Endothelial cell of hepatic sinusoid (primary cell): Measurements from ENCODE around the gene RFC4.

Experiments
- in situ Hi-C: cut with HindIII; loops from 2 replicates; pipeline ENCODE4 v1.10.0; 2017; ENCODE audit warnings: low sequenced_read_pairs

The RFC4 gene

DNA sequence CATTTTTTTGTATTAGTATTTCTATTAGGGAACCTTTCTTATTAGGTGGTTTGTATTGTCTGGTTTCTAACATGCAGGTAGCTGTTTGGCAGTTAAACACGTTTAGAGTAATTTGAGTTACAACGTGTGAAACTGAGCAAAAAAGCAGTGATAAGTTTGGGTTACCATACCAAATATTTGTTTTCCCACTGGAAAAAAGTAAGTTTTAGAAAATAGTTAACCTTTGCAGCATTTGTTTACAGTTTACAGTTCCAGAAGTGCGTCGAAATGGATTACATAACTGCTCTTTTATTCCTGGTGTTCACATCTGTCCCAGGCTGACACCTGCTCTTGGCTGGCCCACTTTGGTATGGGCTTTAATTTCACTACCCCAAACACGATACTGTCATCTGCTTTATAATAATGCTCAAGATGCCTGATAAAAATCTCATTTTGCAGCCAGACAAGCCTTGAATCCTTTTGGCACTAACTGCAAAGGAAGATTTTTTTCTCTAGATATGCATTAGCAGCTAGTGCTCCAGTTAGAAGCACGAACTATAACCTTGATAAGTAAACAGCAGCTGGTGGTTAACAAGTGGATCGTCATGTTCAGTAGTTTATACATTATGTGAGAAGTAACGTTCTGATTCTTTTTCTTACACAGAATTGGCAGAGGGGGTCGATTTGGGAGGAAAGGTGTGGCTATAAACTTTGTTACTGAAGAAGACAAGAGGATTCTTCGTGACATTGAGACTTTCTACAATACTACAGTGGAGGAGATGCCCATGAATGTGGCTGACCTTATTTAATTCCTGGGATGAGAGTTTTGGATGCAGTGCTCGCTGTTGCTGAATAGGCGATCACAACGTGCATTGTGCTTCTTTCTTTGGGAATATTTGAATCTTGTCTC lies 17.6 kb downstream of the RFC4 start:
- in situ Hi-C loops = no loop called here

DNA sequence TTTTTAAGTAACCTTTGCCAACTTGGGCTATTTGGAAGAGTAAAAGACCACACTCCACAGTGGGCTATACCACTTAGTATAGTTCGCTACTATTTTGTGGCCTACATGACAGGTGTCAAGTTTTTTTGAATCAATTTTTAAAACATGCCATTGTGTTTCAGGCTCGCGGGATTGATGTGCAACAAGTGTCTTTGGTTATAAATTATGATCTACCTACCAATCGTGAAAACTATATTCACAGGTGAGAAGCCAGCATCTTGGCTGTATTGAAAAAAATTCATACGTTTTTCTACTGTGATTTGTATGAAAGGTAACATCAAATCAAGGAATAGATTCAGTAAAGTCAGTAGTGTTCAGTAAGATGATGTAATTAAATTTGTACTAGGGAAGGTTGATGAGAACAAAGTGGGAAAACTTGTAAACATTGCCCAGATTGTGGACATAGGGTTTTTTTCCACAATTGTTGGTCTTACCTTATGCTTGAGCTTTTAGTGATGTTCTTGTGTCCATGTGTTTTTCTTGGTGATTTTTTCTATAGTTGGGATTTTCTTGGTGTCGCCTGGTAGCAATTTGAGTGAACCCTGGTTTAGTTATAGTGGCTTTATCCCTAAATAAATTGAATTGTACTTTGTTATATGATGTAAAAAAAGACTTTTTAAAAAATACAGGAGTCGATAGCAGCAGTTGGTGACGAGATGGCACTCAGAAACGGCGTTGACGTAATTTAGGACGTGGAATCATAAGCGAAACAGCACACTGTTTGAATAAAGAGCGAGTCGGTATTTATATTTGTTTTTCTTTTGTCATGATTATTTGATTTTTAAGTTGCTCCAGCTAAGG lies 18.4 kb downstream of the RFC4 start:
- in situ Hi-C loops = no loop called here

DNA sequence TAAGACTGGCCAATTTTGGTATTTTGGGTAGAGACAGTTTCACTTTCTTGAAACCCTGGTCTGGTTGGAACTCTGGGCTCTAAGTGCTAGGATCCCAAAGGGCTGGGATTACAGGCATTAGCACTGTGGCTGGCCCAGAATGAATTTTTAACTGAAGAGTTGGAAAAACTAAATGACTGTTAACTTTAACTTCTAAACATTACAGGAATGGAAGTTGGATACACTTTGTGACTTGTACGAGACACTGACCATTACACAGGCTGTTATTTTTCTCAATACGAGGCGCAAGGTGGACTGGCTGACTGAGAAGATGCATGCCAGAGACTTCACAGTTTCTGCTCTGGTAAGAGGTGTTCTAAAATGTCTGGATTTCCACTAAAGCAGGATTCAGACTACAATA lies 19.4 kb downstream of the RFC4 start:
- in situ Hi-C loops = no loop called here

DNA sequence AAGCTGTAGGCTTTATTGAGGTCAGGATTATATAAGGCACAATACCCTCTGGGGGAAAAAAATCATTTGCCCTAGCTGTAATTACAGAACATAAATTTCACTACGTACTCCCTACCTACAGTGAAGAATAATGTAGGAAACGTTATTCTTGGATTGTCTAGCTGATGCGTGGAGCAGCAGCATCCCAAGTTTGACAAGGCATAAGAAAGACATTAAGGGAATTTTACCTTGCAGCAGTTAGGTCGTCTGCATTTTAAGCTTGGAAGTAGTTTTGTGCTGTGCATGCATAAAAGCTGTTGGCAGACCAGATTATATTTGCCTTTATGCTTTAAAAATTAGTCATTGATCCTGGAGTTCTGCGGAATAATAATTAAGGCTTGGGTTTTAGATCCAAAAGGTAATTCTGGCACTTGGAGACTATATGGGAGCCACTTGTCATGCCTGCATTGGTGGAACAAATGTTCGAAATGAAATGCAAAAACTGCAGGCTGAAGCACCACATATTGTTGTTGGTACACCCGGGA lies 20.7 kb downstream of the RFC4 start:
- in situ Hi-C loops = no loop called here

DNA sequence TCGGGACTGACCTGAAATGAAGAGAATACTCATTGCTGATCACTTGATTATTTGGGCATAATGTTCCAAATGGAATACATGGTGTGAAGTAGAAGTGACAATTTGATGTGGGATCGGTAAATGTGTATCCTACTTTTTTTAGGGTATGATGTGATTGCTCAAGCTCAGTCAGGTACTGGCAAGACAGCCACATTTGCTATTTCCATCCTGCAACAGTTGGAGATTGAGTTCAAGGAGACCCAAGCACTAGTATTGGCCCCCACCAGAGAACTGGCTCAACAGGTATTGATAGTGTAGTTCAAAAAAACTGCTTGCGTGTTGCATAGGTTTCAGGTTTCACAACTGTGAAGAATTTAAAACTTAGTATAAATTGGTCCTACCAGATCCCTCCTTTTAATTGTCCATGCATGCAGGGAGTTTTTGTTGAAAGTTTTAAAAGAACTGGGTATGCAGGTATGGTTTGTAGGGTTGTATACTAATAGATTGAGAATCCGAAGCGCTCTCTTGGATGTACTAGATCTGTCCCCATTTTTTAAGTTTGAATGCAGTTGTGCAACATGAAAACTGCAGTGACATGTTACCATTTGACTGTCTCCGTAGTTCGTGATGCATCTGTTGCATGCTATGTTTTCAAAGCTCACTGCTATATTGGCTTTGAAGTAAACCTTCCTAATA lies 21.3 kb downstream of the RFC4 start:
- in situ Hi-C loops = no loop called here

DNA sequence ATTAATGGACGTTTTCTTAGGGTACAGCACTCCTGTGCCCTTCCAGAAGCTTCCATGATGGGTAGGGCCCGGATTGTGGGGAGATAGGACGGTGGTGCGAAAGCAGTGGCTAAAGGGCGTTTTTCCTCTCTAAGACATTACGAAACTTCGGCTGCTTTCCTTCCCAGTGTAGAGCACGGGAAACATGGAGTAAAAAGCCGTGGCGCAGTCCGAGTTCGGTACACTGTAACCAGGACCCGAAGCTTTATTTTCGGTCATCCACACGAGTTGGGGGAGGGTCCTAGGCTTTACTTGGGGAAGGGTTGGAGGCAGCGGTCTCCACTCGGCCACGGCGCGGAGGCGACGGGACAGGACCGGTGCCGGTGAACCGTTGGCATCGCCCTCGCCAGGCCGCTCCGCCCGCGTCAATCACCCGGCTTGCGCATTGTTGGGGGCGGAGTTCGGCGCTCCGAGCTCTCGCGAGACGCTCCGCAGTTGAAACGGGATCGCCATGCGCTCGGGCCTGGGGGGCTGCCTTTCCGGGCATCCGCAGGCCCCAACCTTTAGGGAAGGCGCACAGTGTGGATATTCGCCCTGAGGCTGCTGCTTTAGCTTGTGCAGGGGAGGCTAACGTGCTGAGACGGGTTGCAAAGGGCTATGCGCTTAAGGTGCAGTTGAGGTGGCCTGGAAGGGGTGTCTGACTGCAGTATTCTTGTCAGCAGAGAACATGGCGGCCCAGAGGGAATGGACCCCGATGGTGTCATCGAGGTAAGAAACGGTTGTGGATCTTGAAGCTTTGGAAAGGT lies 22.4 kb downstream of the RFC4 start:
- in situ Hi-C loops = no loop called here

DNA sequence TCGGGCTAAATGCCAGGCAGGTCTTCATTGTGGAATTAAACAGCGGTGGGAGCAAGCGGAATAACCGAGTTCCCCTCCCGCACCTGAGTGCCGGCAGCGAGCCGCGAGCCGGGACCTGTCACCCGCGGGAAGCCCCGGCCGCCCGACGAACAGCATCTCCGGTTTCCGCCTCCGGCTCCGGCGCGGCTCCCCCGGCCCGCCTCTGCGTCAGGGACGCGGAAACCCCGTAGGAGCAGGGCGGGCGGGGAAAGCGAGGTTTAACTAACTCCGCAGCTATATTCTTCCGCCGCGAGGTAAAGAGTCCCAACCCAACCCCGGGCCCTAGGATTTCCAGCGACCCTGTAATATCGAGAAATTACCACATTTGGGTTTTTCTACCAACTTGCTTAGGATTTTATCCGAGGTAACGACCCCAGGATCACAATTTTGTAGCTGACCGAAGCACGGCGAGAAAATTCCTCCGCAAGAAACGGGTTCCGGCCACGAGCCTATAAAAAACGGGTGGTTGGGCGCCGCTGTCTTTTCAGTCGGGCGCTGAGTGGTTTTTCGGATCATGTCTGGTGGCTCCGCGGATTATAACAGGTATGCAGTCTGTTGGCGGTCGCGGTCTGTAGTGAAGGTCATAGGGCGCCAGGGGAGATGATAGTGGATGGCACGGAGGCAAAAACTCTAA lies 23.1 kb downstream of the RFC4 start, which contains the start of gene EIF4A2:
Gene EIF4A2, plus strand, starts transcription at position 520 of the 673 bp plus-strand sequence. Its CDS starts 34 bp downstream, at position 554.
- in situ Hi-C loops = no loop called here

DNA sequence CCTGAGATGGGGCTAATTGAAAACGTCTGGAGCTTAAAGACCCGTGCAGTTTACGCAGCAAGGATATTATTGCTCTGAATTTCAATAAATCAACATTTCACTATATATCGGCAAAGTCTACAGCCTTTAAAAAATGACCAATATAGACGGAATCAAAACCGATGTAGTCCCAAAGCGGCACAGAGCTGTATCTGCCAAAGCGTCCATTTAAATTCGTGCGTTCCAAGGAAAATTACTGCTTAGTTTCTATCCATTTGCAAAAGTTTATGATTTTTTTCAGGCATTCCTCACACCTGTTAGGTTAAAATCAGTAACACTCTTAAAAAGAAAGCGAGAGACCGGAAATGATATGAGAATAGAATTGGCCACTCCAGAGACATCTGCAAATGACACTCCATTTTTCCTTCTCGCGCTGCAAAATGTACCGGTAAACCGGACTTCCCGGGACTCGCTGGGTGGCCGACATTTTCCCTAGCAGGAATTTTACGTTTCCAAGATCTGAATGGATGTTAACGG lies 23.7 kb downstream of the RFC4 start:
- in situ Hi-C loops = no loop called here

DNA sequence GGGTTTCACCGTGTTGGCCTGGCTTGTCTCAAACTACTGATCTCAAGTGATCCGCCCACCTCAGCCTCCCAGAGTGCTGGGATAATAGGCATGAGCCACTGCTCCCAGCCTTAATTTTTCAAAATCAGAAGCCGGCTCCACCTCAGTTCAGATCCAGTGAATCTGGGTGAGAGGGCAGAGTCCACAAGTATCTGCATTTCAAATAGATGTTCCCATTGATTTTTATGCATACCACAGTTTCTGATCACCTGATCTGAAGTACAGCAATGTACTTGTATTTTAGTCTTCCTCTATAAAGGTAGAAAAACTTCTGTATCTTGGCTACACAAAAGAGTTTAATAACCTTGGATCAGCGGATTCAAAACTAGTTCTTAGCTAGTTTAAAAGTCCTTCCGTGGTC lies 27.1 kb downstream of the RFC4 start:
- in situ Hi-C loops = no loop called here

DNA sequence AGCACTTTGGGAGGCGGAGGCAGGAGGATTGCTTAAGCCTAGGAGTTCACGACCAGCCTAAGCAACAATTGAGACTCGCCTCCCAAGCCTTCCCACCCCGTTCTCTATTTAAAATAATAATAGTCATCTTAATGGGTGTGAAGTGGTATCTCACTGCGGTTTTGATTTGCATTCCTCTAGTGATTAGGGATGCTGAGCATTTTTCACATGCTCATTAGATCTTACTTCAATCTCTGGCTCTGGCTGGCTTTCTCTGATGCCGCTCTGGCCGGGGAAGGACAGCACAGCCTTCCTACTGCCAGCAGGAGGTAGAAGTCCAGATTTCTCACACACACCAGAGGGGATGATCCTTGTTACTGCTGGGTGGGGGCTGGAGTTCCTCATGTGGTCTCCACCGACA lies 30.3 kb downstream of the RFC4 start:
- in situ Hi-C loops = no loop called here

DNA sequence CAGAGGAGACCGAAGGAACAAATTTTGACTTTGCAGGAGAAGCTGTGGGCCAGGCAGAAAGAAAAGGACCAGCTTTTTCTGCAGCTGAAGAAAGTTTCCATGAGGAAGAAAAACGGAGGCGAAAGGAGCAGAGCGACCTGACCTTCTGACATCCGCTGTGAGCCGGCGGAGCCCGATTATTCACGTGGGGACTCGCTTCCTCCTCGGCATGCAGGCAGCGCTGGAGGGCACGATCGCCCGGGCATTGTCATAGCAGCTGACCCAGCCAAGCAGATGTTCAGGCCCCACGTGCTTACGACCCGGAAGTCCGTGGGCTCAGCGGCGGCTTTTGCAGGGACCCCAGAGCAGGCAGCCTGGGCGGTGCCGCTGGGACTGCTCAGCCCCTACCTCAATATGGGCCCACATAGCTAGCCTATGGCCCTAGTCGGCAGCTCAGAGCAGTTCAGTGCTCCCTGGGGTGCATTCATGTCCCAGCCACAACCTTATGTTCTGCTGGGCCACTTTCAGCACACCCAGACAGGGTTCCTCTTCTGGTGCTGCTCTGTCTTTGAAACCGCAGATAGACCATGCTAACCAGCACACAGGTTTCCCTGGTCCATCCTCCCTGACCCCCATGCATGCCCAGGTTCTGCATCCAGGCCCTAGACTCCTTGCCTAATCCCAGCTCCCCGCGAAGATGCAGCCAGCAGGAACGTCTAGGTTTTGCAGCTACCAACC lies 33.4 kb downstream of the RFC4 start:
- in situ Hi-C loops = no loop called here

DNA sequence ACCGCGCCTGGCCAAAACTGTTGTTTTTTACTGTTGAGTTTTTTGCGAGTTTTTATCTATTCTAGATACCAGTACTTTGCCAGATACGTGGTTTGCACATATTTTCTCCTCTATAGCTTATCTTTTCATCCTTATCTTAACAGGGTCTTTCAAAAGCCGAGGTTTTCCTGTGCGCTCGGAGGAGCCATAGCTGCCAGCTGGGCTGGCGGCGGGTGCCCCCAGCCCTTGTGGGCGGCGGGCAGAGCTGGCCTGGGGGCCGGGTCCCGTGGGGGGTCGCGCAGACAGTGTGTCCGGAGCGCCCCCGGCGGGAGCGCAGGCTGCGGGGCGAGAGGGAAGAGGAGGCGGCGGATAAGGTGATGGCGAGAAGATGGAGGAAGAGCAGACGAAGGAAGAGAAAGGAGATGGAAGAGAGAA lies 34.0 kb downstream of the RFC4 start:
- in situ Hi-C loops = no loop called here

DNA sequence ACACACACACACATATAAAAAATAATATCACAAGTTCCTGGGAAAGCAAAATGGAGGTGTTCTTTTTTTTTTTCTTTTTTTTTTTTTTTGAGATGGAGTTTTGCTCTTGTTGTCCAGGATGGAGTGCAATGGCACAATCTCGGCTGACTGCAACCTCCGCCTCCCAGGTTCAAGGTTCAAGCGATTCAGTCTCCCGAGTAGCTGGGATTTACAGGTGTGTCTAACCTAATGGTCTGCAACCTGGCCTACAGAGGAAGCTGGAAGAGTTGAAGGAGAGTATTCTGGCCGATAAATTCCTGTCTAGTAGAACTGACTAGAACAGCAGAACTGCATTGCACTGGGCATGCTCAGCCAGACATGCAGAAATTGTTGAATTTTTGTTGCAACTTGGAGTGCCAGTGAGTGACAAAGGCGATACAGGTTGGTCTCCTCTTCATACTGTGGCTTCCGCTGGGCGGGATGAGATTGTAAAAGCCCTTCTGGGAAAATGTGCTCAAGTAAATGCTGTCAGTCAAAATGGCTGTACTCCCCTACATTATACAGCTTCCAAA lies 45.3 kb downstream of the RFC4 start:
- in situ Hi-C loops = no loop called here

DNA sequence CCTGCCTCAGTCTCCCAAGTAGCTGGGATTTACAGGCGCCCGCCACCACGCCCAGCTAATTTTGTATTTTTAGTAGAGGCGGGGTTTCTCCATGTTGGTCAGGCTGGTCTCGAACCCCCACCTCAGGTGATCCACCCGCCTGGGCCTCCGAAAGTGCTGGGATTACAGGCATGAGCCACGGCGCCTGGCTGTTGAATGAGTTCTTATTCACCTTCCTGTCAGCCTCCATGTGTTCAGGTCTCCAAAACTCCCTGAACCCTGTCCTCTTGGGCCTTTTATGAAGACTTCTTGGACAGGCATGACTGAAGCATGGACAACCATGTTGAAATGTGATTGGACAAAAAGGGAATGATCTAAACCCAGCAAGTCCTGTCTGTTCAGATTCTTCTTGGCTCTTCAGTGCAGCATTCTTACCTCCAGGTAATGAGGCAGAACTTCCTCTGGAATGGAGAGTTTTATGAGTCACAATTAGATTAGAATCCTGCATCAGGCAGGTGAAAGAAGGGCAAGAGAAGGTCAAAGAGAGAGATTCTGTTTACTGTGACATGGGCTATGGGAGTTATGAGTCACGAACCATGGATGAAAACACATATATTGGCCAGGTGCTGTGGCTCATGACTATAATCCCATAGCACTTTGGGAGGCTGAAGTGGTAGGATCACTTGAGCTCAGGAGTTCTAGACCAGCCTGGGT lies 46.0 kb downstream of the RFC4 start:
- in situ Hi-C loops = no loop called here

DNA sequence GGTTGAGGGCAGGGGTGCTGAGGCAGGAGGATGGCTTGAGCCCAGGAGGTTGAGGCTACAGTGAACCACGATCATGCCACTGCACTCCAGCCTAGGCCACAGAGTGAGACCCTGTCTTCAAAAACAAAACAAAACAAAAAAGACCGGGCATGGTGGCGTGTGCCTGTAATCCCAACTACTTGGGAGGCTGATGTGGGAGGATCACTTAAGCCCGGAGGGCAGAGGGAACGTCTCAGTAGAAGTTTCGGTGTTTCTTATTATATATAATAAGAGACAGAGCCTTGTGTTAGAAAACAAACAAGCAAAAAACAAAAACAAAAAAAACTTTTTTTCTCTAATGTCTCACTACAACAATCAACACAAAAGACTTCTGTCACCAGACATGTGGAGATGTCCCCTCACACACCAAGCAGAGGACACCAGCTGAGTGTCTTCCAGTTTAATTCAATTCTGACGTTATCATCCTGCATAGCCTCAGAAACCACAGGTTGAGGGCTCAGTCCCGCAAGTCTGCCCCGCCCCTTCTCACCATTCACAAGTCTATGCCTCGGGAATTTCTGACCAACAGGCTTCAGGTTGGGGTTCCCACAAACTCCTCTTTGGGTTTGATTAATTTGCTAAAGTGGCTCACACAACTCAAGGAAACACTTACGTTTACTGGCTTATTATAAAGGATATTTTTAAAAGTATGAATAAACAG lies 46.9 kb downstream of the RFC4 start:
- in situ Hi-C loops = no loop called here

DNA sequence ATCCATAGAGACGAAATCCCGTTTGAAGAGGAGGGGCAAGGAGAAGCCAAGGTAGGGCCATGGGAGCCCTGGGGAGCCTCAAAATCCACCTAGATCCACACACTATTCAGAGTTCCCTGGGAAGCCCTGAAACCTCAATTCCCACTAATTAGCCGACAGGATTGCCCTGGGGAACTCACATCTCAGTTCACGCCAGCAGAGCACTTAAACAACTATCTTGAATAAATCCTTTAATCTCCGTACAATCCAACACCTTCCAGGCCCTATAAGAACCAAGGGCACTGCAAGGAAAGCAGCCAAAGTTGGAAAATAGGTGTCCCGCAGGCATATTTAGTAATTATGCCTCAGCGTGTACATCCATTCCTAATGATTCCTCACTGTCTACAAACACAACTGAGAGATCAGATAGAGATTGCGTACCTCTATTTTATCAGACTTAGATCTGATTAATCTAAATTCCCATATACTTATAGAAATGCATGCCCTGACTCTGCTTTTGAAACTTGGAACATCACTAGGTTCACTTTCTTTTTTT lies 48.5 kb downstream of the RFC4 start:
- in situ Hi-C loops = no loop called here

DNA sequence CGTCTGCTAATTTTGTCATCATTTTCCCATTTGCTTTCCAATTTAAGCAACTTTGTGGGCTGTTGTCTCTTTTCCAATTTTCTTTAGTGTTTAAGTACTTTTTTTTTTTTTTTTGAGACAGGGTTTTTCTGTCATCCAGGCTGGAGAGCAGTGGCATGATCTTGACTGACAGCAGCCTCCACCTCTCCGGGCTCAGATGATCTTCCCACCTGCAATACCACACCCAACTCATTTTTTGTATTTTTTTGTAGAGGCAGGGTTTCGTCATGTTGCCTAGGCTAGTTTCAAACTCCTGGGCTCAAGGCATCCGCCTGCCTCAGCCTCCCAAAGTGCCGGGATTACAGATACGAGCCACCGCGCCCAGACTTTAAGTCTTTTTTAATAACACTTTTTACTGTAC lies 49.1 kb downstream of the RFC4 start:
- in situ Hi-C loops = no loop called here
